HG02588 (cell line): Measurements from ENCODE around the gene AIFM1.

ENCODE experiments used
- ATAC-seq: cut with Tn5 transposase; IDR thresholded peaks from one replicate; pipeline ENCODE4 v1.9.1; 2021; ENCODE audit warnings: mild to moderate bottlenecking, moderate library complexity; ENCODE audit not compliant: unreplicated experiment

Gene AIFM1

GRCh38 chrX:130165703-130166502 is at the start of gene AIFM1:
Gene AIFM1, minus strand, starts transcription at chrX:130165841. Its CDS starts 185 bp downstream, at chrX:130165656.
- ATAC-seq, result peak; percentile 93

- no peak for ATAC-seq
Measured at GRCh38 chrX:130213376-130213775, 47.7 kb upstream of the AIFM1 start.

GRCh38 chrX:130212371-130212770 is 46.7 kb upstream of the AIFM1 start:
- no peak for ATAC-seq

GRCh38 chrX:130211415-130212186 is 46.0 kb upstream of the AIFM1 start:
- no peak for ATAC-seq

- ATAC-seq, result no peak
Measured at GRCh38 chrX:130204647-130205046, 39.0 kb upstream of the AIFM1 start.

- no peak for ATAC-seq
Measured at GRCh38 chrX:130197464-130197863, 31.8 kb upstream of the AIFM1 start.

GRCh38 chrX:130196466-130196865 is 30.8 kb upstream of the AIFM1 start:
- ATAC-seq, result no peak

- no peak for ATAC-seq
Measured at GRCh38 chrX:130190801-130191200, 25.2 kb upstream of the AIFM1 start.

GRCh38 chrX:130186651-130187050 is 21.0 kb upstream of the AIFM1 start:
- no peak for ATAC-seq

- no peak for ATAC-seq
Measured at GRCh38 chrX:130184857-130185256, 19.2 kb upstream of the AIFM1 start.

- ATAC-seq, result no peak
Measured at GRCh38 chrX:130184168-130184567, 18.5 kb upstream of the AIFM1 start.

- no peak for ATAC-seq
Measured at GRCh38 chrX:130179579-130180215, 14.1 kb upstream of the AIFM1 start.

GRCh38 chrX:130179170-130179569 is 13.5 kb upstream of the AIFM1 start:
- ATAC-seq, result no peak

GRCh38 chrX:130176942-130177341 is 11.3 kb upstream of the AIFM1 start:
- no peak for ATAC-seq

- ATAC-seq, result peak; percentile 85
Measured at GRCh38 chrX:130176354-130176776, 10.7 kb upstream of the AIFM1 start.

- ATAC-seq, result no peak
Measured at GRCh38 chrX:130174937-130175336, 9.3 kb upstream of the AIFM1 start.

- no peak for ATAC-seq
Measured at GRCh38 chrX:130174045-130174704, 8.5 kb upstream of the AIFM1 start.

GRCh38 chrX:130173190-130173895 is 7.7 kb upstream of the AIFM1 start:
- ATAC-seq, result peak; percentile 29

GRCh38 chrX:130172127-130172845 is 6.6 kb upstream of the AIFM1 start:
- ATAC-seq, result no peak
